ENCODE data around the gene TRAPPC3. TPM values are rescaled to one million over a fixed set of nuclear protein-coding genes. Genes with fewer than 3 reads are reported as not detected.

The TRAPPC3 gene
- total RNA-seq, 1 donor from 2014 or later: 69.7 TPM

DNA sequence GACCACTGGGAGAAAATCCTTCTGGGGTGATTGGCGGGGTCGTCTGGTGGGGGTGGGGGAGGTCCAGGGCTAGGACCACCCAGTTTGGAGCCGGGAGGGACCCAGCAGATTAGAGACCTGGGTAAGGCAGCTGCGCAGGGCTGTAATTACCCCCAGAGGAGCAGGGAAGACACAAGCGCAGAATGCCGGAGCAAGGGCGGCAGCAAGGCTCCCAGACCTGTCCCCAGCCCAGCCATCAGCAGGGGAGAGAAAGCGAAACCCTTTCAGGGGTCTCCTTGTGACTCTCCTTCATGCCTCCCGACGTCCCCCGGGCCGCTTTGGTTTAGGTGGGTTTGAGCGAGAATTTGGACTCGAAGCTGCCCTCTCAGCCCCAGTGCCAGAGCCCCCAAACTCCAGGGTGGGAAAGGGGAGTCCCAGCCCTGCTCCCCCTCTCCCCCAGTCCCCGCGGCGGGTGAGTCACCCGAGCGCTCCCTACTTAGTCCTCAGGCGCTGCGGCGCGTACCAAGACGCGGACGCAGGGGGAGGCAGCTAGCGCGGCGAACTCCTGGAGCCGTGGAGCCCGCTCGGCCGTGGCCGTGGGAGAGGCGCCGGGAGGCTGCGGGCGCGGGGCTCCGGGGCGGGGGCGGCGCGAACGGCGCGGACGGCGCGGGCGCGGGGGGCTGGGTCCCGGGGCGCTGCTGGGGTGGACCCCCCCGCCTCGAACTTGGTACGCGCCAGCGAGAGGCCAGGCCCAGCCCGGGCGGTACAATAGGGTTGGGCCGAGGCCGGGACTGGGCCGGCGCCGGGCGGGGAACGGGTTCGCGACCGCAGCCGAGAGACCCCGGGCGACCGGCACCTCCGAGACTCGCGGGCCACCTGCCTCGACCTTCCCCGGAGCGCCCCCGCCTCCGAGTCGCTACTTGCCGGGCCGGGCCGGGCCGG, 6.4 kb upstream of the TRAPPC3 start, which contains the start of gene MAP7D1:
Gene MAP7D1 (plus strand): TSS at position 753 of the 921 bp plus-strand sequence. CDS start 258 bp downstream, outside the sequence.
- Mint-ChIP-seq H3K9me3 (ENCODE audit: low read depth) (no peaks in the 10 kb centered on the region), H3K4me3 (ENCODE audit: unreplicated experiment) (peak within 1 kb of the TSS; percentile 88), H3K4me1 (ENCODE audit: low read depth) (peaks cover 66% of the 10 kb centered on the region), H3K27me3 (ENCODE audit: low read depth) (no peaks in the 10 kb centered on the region), H3K36me3 (ENCODE audit: low read depth) (peaks cover 4% of the 10 kb centered on the region), H3K27ac (ENCODE audit: unreplicated experiment) (peak within 1 kb of the TSS; percentile 91)
- no peak for TF ChIP-seq CTCF (IDR thresholded peaks at IDR 0.05)
- DNase-seq (ENCODE audit: low spot score): peak; percentile 94

DNA sequence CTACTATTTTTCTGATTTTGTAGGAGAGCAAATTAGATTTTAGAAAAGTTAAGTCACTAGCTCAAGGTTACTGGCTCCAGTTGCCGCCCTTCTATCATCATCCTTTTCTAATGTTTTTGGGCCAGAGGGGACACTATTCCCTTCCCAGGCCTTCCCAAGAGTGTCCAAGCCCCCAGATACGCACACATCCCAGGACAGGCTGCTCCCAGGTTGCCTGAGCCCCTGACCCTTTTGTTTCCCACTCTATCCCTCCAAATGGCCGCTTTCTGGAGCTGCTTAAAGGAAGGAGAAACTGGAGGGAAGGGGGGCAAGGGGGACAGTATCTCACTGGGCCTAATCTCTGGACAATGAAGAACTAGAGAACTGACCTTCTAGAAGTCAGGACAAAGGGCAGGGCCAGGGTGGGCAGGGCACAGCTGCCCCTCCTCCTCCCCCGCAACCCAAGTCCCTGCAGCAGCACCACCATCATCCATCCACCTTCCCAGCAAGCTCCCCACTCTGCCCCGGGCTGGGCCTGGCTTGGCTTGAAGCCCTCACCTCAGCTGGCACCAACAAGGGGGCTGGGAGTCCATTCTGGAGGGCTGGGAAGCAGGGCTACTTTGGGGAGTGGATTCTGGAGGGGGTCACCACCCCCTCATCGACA, 5.6 kb upstream of the TRAPPC3 start:
- Mint-ChIP-seq H3K4me3 (ENCODE audit: unreplicated experiment) (peak overlapping the region; percentile 78), H3K4me1 (ENCODE audit: low read depth) (peaks cover 66% of the 10 kb centered on the region), H3K27me3 (ENCODE audit: low read depth) (no peaks in the 10 kb centered on the region), H3K9me3 (ENCODE audit: low read depth) (no peaks in the 10 kb centered on the region), H3K27ac (ENCODE audit: unreplicated experiment) (peak overlapping the region; percentile 88), H3K36me3 (ENCODE audit: low read depth) (peaks cover 4% of the 10 kb centered on the region)
- no peak for TF ChIP-seq CTCF (IDR thresholded peaks at IDR 0.05)
- DNase-seq (ENCODE audit: low spot score): no peak

- no peak for TF ChIP-seq CTCF (IDR thresholded peaks at IDR 0.05)
- peaks cover 65% of the 10 kb centered on the region for H3K4me1 Mint-ChIP-seq (ENCODE audit: low read depth)
- H3K4me3 Mint-ChIP-seq (ENCODE audit: unreplicated experiment): no peak overlapping the region
- H3K9me3 Mint-ChIP-seq (ENCODE audit: low read depth): no peaks in the 10 kb centered on the region
- H3K27ac Mint-ChIP-seq (ENCODE audit: unreplicated experiment): no peak overlapping the region
- peaks cover 3% of the 10 kb centered on the region for H3K36me3 Mint-ChIP-seq (ENCODE audit: low read depth)
- no peak for DNase-seq (ENCODE audit: low spot score)
- no peaks in the 10 kb centered on the region for H3K27me3 Mint-ChIP-seq (ENCODE audit: low read depth)
These were observed 5.0 kb upstream of the TRAPPC3 start for GRCh38 chr1:36154335-36154734.

- Mint-ChIP-seq H3K9me3 (ENCODE audit: low read depth) (no peaks in the 10 kb centered on the region), H3K27ac (ENCODE audit: unreplicated experiment) (no peak overlapping the region), H3K4me1 (ENCODE audit: low read depth) (peaks cover 65% of the 10 kb centered on the region), H3K4me3 (ENCODE audit: unreplicated experiment) (no peak overlapping the region), H3K36me3 (ENCODE audit: low read depth) (peaks cover 2% of the 10 kb centered on the region), H3K27me3 (ENCODE audit: low read depth) (no peaks in the 10 kb centered on the region)
- no peak for TF ChIP-seq CTCF (IDR thresholded peaks at IDR 0.05)
- DNase-seq (ENCODE audit: low spot score): no peak
These were observed 4.2 kb upstream of the TRAPPC3 start for GRCh38 chr1:36153476-36153875.

- H3K27ac Mint-ChIP-seq (ENCODE audit: unreplicated experiment): peak overlapping the region; percentile 87
These were observed 2.5 kb upstream of the TRAPPC3 start for GRCh38 chr1:36151845-36152203.

More at GRCh38 chr1:36151845-36152203, 2.5 kb upstream of the TRAPPC3 start:
- Mint-ChIP-seq H3K4me1 (ENCODE audit: low read depth) (peaks cover 65% of the 10 kb centered on the region), H3K9me3 (ENCODE audit: low read depth) (no peaks in the 10 kb centered on the region), H3K27me3 (ENCODE audit: low read depth) (no peaks in the 10 kb centered on the region), H3K4me3 (ENCODE audit: unreplicated experiment) (peak overlapping the region; percentile 9), H3K36me3 (ENCODE audit: low read depth) (no peaks in the 10 kb centered on the region)
- no peak for TF ChIP-seq CTCF (IDR thresholded peaks at IDR 0.05)
- DNase-seq (ENCODE audit: low spot score): no peak

Measured in chondrocyte (in vitro differentiated cells).